Esophagus squamous epithelium (tissue), 4 donors: ENCODE results near the gene CCDC13.
"Not testable (repeated sequence)": the region's sequence is repeated elsewhere in the genome, so short reads cannot be mapped to it uniquely, and the experiment has no call there.

Source experiments
- POLR2A ChIP-seq, 4 donors: fragments of 450-650 bp; IDR thresholded peaks; one replicate each; pipeline ENCODE4 v1.6.1; 2017; ENCODE audit warnings: antibody characterized with exemption in 4 of 4, mild to moderate bottlenecking in 4 of 4, moderate library complexity in 3 of 4
- TF ChIP-seq, protein P1 (sequence below), 6 experiments: fragments of 450-650 bp in 4 of 6; fragments of 200-600 bp in 2 of 6; sonication (generic) in 2 of 6; IDR thresholded peaks; one replicate each; pipeline ENCODE4 v1.5.1; 2016 to 2019; ENCODE audit warnings: antibody characterized with exemption in 6 of 6, mild to moderate bottlenecking in 4 of 6, moderate library complexity in 4 of 6

DNA sequence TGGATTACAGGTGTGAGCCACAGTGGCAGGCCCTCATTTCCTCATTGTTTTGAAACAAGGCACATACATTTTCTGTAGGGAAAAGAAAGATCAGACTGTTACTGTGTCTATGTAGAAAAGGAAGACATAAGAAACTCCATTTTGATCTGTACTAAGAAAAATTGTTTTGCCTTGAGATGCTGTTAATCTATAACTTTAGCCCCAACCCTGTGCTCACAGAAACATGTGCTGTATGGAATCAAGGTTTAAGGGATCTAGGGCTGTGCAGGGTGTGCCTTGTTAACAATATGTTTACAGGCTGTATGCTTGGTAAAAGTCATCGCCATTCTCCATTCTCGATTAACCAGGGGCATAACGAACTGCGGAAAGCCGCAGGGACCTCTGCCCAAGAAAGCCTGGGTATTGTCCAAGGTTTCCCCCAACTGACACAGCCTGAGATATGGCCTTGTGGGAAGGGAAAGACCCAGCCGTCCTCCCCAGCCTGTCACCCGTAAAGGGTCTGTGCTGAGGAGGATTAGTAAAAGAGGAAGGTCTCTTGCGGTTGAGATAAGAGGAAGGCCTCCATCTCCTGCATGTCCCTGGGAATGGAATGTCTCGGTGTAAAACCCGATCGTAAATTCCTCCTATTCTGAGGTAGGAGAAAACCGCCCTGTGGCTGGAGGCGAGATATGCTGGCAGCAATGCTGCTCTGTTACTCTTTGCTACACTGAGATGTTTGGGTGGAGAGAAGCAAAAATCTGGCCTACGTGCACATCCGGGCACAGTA is 38.2 kb upstream of the CCDC13 start:
- not testable (repeated sequence) for TF ChIP-seq POLR2A (IDR thresholded peaks at IDR 0.05)
- TF ChIP-seq, protein P1, sequence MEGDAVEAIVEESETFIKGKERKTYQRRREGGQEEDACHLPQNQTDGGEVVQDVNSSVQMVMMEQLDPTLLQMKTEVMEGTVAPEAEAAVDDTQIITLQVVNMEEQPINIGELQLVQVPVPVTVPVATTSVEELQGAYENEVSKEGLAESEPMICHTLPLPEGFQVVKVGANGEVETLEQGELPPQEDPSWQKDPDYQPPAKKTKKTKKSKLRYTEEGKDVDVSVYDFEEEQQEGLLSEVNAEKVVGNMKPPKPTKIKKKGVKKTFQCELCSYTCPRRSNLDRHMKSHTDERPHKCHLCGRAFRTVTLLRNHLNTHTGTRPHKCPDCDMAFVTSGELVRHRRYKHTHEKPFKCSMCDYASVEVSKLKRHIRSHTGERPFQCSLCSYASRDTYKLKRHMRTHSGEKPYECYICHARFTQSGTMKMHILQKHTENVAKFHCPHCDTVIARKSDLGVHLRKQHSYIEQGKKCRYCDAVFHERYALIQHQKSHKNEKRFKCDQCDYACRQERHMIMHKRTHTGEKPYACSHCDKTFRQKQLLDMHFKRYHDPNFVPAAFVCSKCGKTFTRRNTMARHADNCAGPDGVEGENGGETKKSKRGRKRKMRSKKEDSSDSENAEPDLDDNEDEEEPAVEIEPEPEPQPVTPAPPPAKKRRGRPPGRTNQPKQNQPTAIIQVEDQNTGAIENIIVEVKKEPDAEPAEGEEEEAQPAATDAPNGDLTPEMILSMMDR (IDR thresholded peaks at IDR 0.05) = not testable (repeated sequence)
